IMR-90 (cell line): ENCODE data around the gene DHCR7. TPM values are rescaled to one million over a fixed set of nuclear protein-coding genes. Genes with fewer than 3 reads are reported as not detected.

ENCODE experiments used
- ATAC-seq: fragments of 200-7000 bp; cut with Tn5 transposase; 2 replicates; pipeline ENCODE4 v1.9.1; 2020; ENCODE audit warnings: low read depth, mild to moderate bottlenecking, moderate library complexity
- BruUV-seq: library from RNA; stranded (reverse); fragments of 400-500 nt; replicated peaks from 2 replicates; lab custom pipeline; 2021; lab: Mats Ljungman, UMichigan
- CTCF ChIA-PET: fragments of 300-600 bp; formaldehyde crosslinking; extraction: SDS; loops from one replicate; lab custom pipeline; 2021; ENCODE audit warnings: antibody characterized with exemption; lab: Yijun Ruan, JAX
- POLR2A ChIA-PET: fragments of 300-600 bp; sonication (Branson Sonifier 250); formaldehyde crosslinking; loops from one replicate; lab custom pipeline; 2022; ENCODE audit warnings: antibody characterized with exemption; ENCODE audit not compliant: unreplicated experiment; lab: Charles Lee
- DNase-seq: peaks from one replicate; pipeline ENCODE4 v3.0.0; 2013
- H2AFZ ChIP-seq: replicated peaks from 2 replicates; pipeline ENCODE3; 2013; ENCODE audit warnings: low read length, mild to moderate bottlenecking; ENCODE audit not compliant: poor library complexity
- H2AK5ac ChIP-seq: 2 replicates; pipeline ENCODE4 v1.6.1; 2013; ENCODE audit warnings: low read depth, low read length, inconsistent platforms
- H2AK9ac ChIP-seq: replicated peaks from 2 replicates; pipeline ENCODE3; 2013; ENCODE audit warnings: mild to moderate bottlenecking, low read depth, low read length, moderate library complexity; ENCODE audit not compliant: poor library complexity
- H2BK120ac ChIP-seq: 2 replicates; pipeline ENCODE4 v1.6.1; 2013; ENCODE audit warnings: low read depth, low read length, inconsistent platforms
- H2BK15ac ChIP-seq: 3 replicates; pipeline ENCODE4 v1.6.1; 2013; ENCODE audit warnings: low read depth, low read length, inconsistent platforms
- H2BK20ac ChIP-seq: 2 replicates; pipeline ENCODE4 v1.6.1; 2013; ENCODE audit warnings: low read depth, mild to moderate bottlenecking, inconsistent platforms, low read length, moderate library complexity
- H2BK5ac ChIP-seq: 2 replicates; pipeline ENCODE4 v1.6.1; 2013; ENCODE audit warnings: mild to moderate bottlenecking, low read depth, low read length, inconsistent platforms; ENCODE audit not compliant: poor library complexity, severe bottlenecking
- H3K14ac ChIP-seq: replicated peaks from 2 replicates; pipeline ENCODE4 v1.6.1; 2013; ENCODE audit warnings: low read depth, low read length, inconsistent platforms
- H3K18ac ChIP-seq: 2 replicates; pipeline ENCODE4 v1.6.1; 2013; ENCODE audit warnings: low read depth, low read length, control low read depth
- H3K23ac ChIP-seq: 2 replicates; pipeline ENCODE4 v1.6.1; 2013; ENCODE audit warnings: low read depth, low read length, inconsistent platforms
- H3K27ac ChIP-seq: 2 replicates; pipeline ENCODE4 v1.5.1; 2013; ENCODE audit warnings: mild to moderate bottlenecking, control low read depth, low read length; ENCODE audit not compliant: insufficient read depth
- H3K27me3 ChIP-seq: 2 replicates; pipeline ENCODE4 v1.6.1; 2013; ENCODE audit warnings: low read length; ENCODE audit not compliant: control insufficient read depth, insufficient read depth
- H3K36me3 ChIP-seq: 2 replicates; pipeline ENCODE4 v1.6.1; 2013; ENCODE audit warnings: low read length, mixed read lengths; ENCODE audit not compliant: control insufficient read depth, insufficient read depth
- H3K4ac ChIP-seq: 2 replicates; pipeline ENCODE4 v1.6.1; 2013; ENCODE audit warnings: low read depth, low read length, inconsistent platforms
- H3K4me1 ChIP-seq: 2 replicates; pipeline ENCODE4 v1.6.1; 2013; ENCODE audit warnings: low read length, mixed read lengths; ENCODE audit not compliant: control insufficient read depth, insufficient read depth
- H3K4me2 ChIP-seq: 2 replicates; pipeline ENCODE4 v1.6.1; 2013; ENCODE audit warnings: low read depth, mild to moderate bottlenecking, control low read depth, low read length, moderate library complexity
- H3K4me3 ChIP-seq: 2 replicates; pipeline ENCODE4 v1.5.1; 2013; ENCODE audit warnings: low read depth, mild to moderate bottlenecking, control low read depth, low read length, moderate library complexity; ENCODE audit not compliant: insufficient read depth
- H3K56ac ChIP-seq: 2 replicates; pipeline ENCODE4 v1.6.1; 2013; ENCODE audit warnings: low read length, inconsistent platforms; ENCODE audit not compliant: insufficient read depth; ENCODE audit errors: extremely low read depth
- H3K79me1 ChIP-seq, 2 experiments: 2 replicates each; pipeline ENCODE4 v1.6.1; 2013; ENCODE audit warnings: low read length in 2 of 2, inconsistent platforms in 1 of 2, low read depth in 1 of 2
- H3K9ac ChIP-seq: 2 replicates; pipeline ENCODE4 v1.6.1; 2013; ENCODE audit warnings: low read depth, low read length, control low read depth
- H3K9me1 ChIP-seq: 2 replicates; pipeline ENCODE4 v1.6.1; 2013; ENCODE audit warnings: low read length, inconsistent platforms; ENCODE audit not compliant: insufficient read depth
- H3K9me3 ChIP-seq: 2 replicates; pipeline ENCODE4 v1.6.1; 2013; ENCODE audit warnings: low read length; ENCODE audit not compliant: control insufficient read depth, insufficient read depth
- H4K20me1 ChIP-seq: 2 replicates; pipeline ENCODE4 v1.6.1; 2013; ENCODE audit warnings: low read length, inconsistent platforms; ENCODE audit not compliant: insufficient read depth
- H4K5ac ChIP-seq: 2 replicates; pipeline ENCODE4 v1.6.1; 2013; ENCODE audit warnings: mild to moderate bottlenecking, low read depth, low read length, control low read depth
- H4K8ac ChIP-seq, 2 experiments: 2 replicates each; pipeline ENCODE4 v1.6.1; 2013; ENCODE audit warnings: low read depth in 2 of 2, low read length in 2 of 2, control low read depth in 1 of 2, inconsistent platforms in 1 of 2
- H4K91ac ChIP-seq: 2 replicates; pipeline ENCODE4 v1.6.1; 2013; ENCODE audit warnings: low read depth, low read length, inconsistent platforms; ENCODE audit not compliant: insufficient read depth
- BHLHE40 ChIP-seq: fragments of 150-350 bp; IDR thresholded peaks from 2 replicates; pipeline ENCODE4 v1.6.1; 2016; ENCODE audit warnings: mild to moderate bottlenecking, low read depth, low read length
- CEBPB ChIP-seq: IDR thresholded peaks from 2 replicates; pipeline ENCODE4 v1.6.1; 2012; ENCODE audit warnings: low read depth, low read length, improper control_type of control experiment
- CHD1 ChIP-seq: IDR thresholded peaks from 2 replicates; pipeline ENCODE4 v1.6.1; 2012; ENCODE audit warnings: low read depth, low read length, improper control_type of control experiment
- CTCF ChIP-seq: conservative IDR thresholded peaks from 2 replicates; pipeline ENCODE4 v1.5.1; 2012; ENCODE audit warnings: mild to moderate bottlenecking, low read depth, low read length, improper control_type of control experiment
- ELK1 ChIP-seq: fragments of 150-350 bp; IDR thresholded peaks from 2 replicates; pipeline ENCODE4 v1.6.1; 2016; ENCODE audit warnings: low read depth, mild to moderate bottlenecking, low read length, moderate library complexity, borderline replicate concordance
- FOS ChIP-seq: fragments of 150-350 bp; IDR thresholded peaks from 2 replicates; pipeline ENCODE4 v1.6.1; 2016; ENCODE audit warnings: low read depth, low read length
- MAFK ChIP-seq: IDR thresholded peaks from 2 replicates; pipeline ENCODE4 v1.6.1; 2012; ENCODE audit warnings: low read depth, low read length, improper control_type of control experiment
- MAZ ChIP-seq: IDR thresholded peaks from 2 replicates; pipeline ENCODE4 v1.6.1; 2012; ENCODE audit warnings: low read depth, mild to moderate bottlenecking, low read length, improper control_type of control experiment, moderate library complexity, borderline replicate concordance
- MXI1 ChIP-seq: IDR thresholded peaks from 2 replicates; pipeline ENCODE4 v1.6.1; 2012; ENCODE audit warnings: low read depth, mild to moderate bottlenecking, low read length, moderate library complexity, borderline replicate concordance
- NFE2L2 ChIP-seq: fragments of 150-350 bp; IDR thresholded peaks from 2 replicates; pipeline ENCODE4 v1.6.1; 2016; ENCODE audit warnings: low read depth, mild to moderate bottlenecking, low read length
- POLR2A ChIP-seq: IDR thresholded peaks from 2 replicates; pipeline ENCODE4 v1.6.1; 2012; ENCODE audit warnings: mild to moderate bottlenecking, low read depth, low read length
- RAD21 ChIP-seq: IDR thresholded peaks from 2 replicates; pipeline ENCODE4 v1.6.1; 2012; ENCODE audit warnings: low read length, improper control_type of control experiment
- RCOR1 ChIP-seq: IDR thresholded peaks from 2 replicates; pipeline ENCODE4 v1.6.1; 2012; ENCODE audit warnings: mild to moderate bottlenecking, low read length, improper control_type of control experiment; ENCODE audit not compliant: insufficient replicate concordance
- RFX5 ChIP-seq: IDR thresholded peaks from 2 replicates; pipeline ENCODE4 v1.8.0; 2012; ENCODE audit warnings: low read depth, mild to moderate bottlenecking, low read length, moderate library complexity
- SMC3 ChIP-seq: fragments of 150-350 bp; IDR thresholded peaks from 2 replicates; pipeline ENCODE4 v1.6.1; 2016; ENCODE audit warnings: low read depth, mild to moderate bottlenecking, antibody characterized with exemption, low read length, moderate library complexity
- USF2 ChIP-seq: fragments of 150-350 bp; IDR thresholded peaks from 2 replicates; pipeline ENCODE4 v1.6.1; 2017; ENCODE audit warnings: mild to moderate bottlenecking, antibody characterized with exemption, low read length, low read depth
- WGBS, 2 experiments: methylation state at CpG; one replicate each; pipeline versions ENCODE4 v1.1.5 to v1.1.7; 2013; ENCODE audit warnings: missing lambda C conversion rate in 2 of 2; ENCODE audit not compliant: insufficient read length in 1 of 2; ENCODE audit errors: extremely low coverage in 2 of 2; 5-methylcytosine and 5-hydroxymethylcytosine counted together
- dilution Hi-C: fragments of 300-500 bp; cut with HindIII; formaldehyde crosslinking; loops from one replicate; pipeline ENCODE4 v1.14.3; 2018; ENCODE audit warnings: low sequenced_read_pairs; ENCODE audit not compliant: unreplicated experiment
- in situ Hi-C: fragments of 300-500 bp; cut with MboI; formaldehyde crosslinking; loops from 3 replicates; pipeline ENCODE4 v1.14.3; 2019; ENCODE audit warnings: low sequenced_read_pairs, inconsistent platforms, mixed read lengths
- intact Hi-C: fragments of 100-400 bp; cut with micrococcal nuclease; formaldehyde crosslinking; loops from 2 replicates; pipeline ENCODE4 v1.10.0; 2022
- polyA plus RNA-seq, 3 experiments: library from polyadenylated mRNA; depleted of rRNA; stranded (reverse); fragments of >200 nt; gene quantifications; 2 replicates each; pipeline ENCODE4 v1.2.3, GENCODE V29; 2012; ENCODE audit warnings: low replicate concordance in 1 of 3
- total RNA-seq: library from RNA; depleted of rRNA; stranded (reverse); fragments of >200 nt; gene quantifications from 2 replicates; pipeline ENCODE4 v1.2.3, GENCODE V29; 2012

DHCR7 gene
- total and polyA plus RNA-seq, 2 of the 4 experiments (the other 2 are of a cell fraction): 22.0 to 43.3 TPM

- Histone ChIP-seq H2BK5ac (no peak overlapping the region), H3K4ac (no peak overlapping the region), H2BK120ac (no peak overlapping the region), H3K18ac (no peak overlapping the region), H3K23ac (no peak overlapping the region), H2BK15ac (no peak overlapping the region), H3K56ac (no peak overlapping the region), H3K14ac (no peak overlapping the region), H3K9me3 (no peaks in the 10 kb centered on the region), H2AK5ac (no peak overlapping the region), H2AK9ac (no peak overlapping the region), H2AFZ (peak overlapping the region; percentile 32), H3K27me3 (peaks cover 13% of the 10 kb centered on the region), H3K27ac (no peak overlapping the region), H3K4me2 (no peak overlapping the region), H4K91ac (no peak overlapping the region), H3K9me1 (no peaks in the 10 kb centered on the region), H3K79me1 (no peaks in the 10 kb centered on the region), H4K5ac (no peak overlapping the region), H4K20me1 (no peaks in the 10 kb centered on the region), H3K36me3 (no peaks in the 10 kb centered on the region), H3K4me1 (no peaks in the 10 kb centered on the region), H2BK20ac (no peak overlapping the region), H3K9ac (no peak overlapping the region), H4K8ac (no peak overlapping the region), H3K4me3 (no peak overlapping the region)
- DNase-seq: no peak
- CTCF ChIA-PET: no interaction called here
- BruUV-seq: no TSS peak
- in situ Hi-C loops (no loop called here), intact Hi-C loops (no loop called here), dilution Hi-C loops (no loop called here)
- POLR2A ChIA-PET: no interaction called here
- WGBS, 2 experiments: no CpG with 5 or more reads among the region's 7 CpGs
- no peak for ATAC-seq
- TF ChIP-seq MXI1: no peak
- TF ChIP-seq NFE2L2: no peak
- no peak for TF ChIP-seq MAZ
- no peak for TF ChIP-seq BHLHE40
- TF ChIP-seq CEBPB: no peak
- TF ChIP-seq CHD1: no peak
- no peak for TF ChIP-seq RFX5
- TF ChIP-seq FOS: no peak
- no peak for TF ChIP-seq MAFK
- no peak for TF ChIP-seq ELK1
- TF ChIP-seq CTCF: no peak
- no peak for TF ChIP-seq RAD21
- no peak for TF ChIP-seq RCOR1
- no peak for TF ChIP-seq SMC3
- TF ChIP-seq POLR2A: no peak
- no peak for TF ChIP-seq USF2
Measured at GRCh38 chr11:71431271-71431670, 16.9 kb downstream of the DHCR7 start.
